Measurements from ENCODE around the gene TMEM168.
"Not testable (repeated sequence)": the region's sequence is repeated elsewhere in the genome, so short reads cannot be mapped to it uniquely, and the experiment has no call there.

TMEM168 gene

GRCh38 chr7:112789817-112790585 lies at the start of gene TMEM168:
TSS of gene TMEM168 (minus strand) at chr7:112790393. CDS start at chr7:112784825, 5,568 bp downstream.
- peak; percentile 74 for DNase-seq (ENCODE audit: low spot score)

GRCh38 chr7:112835928-112836327 lies 45.7 kb upstream of the TMEM168 start:
- not testable (repeated sequence) for DNase-seq (ENCODE audit: low spot score)

- DNase-seq (ENCODE audit: low spot score) = no peak
Observed at GRCh38 chr7:112833082-112833481, 42.9 kb upstream of the TMEM168 start.

GRCh38 chr7:112830769-112831168 lies 40.6 kb upstream of the TMEM168 start:
- DNase-seq (ENCODE audit: low spot score) = no peak

- DNase-seq (ENCODE audit: low spot score) = no peak
Observed at GRCh38 chr7:112828696-112829095, 38.5 kb upstream of the TMEM168 start.

GRCh38 chr7:112821345-112821744 lies 31.2 kb upstream of the TMEM168 start:
- DNase-seq (ENCODE audit: low spot score) = no peak

GRCh38 chr7:112819536-112819935 lies 29.3 kb upstream of the TMEM168 start:
- DNase-seq (ENCODE audit: low spot score) = no peak

- no peak for DNase-seq (ENCODE audit: low spot score)
Observed at GRCh38 chr7:112806156-112806555, 16.0 kb upstream of the TMEM168 start.

- no peak for DNase-seq (ENCODE audit: low spot score)
Observed at GRCh38 chr7:112802406-112802805, 12.2 kb upstream of the TMEM168 start.

- no peak for DNase-seq (ENCODE audit: low spot score)
Observed at GRCh38 chr7:112800486-112800885, 10.3 kb upstream of the TMEM168 start.

- DNase-seq (ENCODE audit: low spot score) = no peak
Observed at GRCh38 chr7:112799448-112800120, 9.4 kb upstream of the TMEM168 start.

GRCh38 chr7:112798274-112799159 lies 8.3 kb upstream of the TMEM168 start:
- DNase-seq (ENCODE audit: low spot score) = no peak

GRCh38 chr7:112796552-112796951 lies 6.4 kb upstream of the TMEM168 start:
- not testable (repeated sequence) for DNase-seq (ENCODE audit: low spot score)

GRCh38 chr7:112792441-112792840 lies 2.2 kb upstream of the TMEM168 start:
- no peak for DNase-seq (ENCODE audit: low spot score)

GRCh38 chr7:112791465-112792168 lies 1.4 kb upstream of the TMEM168 start:
- no peak for DNase-seq (ENCODE audit: low spot score)

- DNase-seq (ENCODE audit: low spot score) = no peak
Observed at GRCh38 chr7:112790586-112791003, 402 bp upstream of the TMEM168 start.

- DNase-seq (ENCODE audit: low spot score) = no peak
Observed at GRCh38 chr7:112789453-112789816, 758 bp downstream of the TMEM168 start.

GRCh38 chr7:112788778-112789343 lies 1.3 kb downstream of the TMEM168 start:
- DNase-seq (ENCODE audit: low spot score) = no peak

GRCh38 chr7:112784603-112785002 lies 5.6 kb downstream of the TMEM168 start:
- DNase-seq (ENCODE audit: low spot score) = no peak

GRCh38 chr7:112782498-112782897 lies 7.7 kb downstream of the TMEM168 start:
- DNase-seq (ENCODE audit: low spot score) = no peak

GRCh38 chr7:112781558-112781957 lies 8.6 kb downstream of the TMEM168 start:
- DNase-seq (ENCODE audit: low spot score) = no peak

- DNase-seq (ENCODE audit: low spot score) = no peak
Observed at GRCh38 chr7:112781110-112781509, 9.1 kb downstream of the TMEM168 start.

Measured in AG08395 (cell line).